H1 (cell line): ENCODE measurements around the gene CKB. TPM values are rescaled to one million over a fixed set of nuclear protein-coding genes. Genes with fewer than 3 reads are reported as not detected.

ENCODE experiments used
- CTCF ChIA-PET: fragments of 300-600 bp; sonication (Branson Sonifier 250); formaldehyde crosslinking; loops from one replicate; lab custom pipeline; 2021; ENCODE audit not compliant: partially characterized antibody; lab: Charles Lee
- POLR2A ChIA-PET: fragments of 300-600 bp; sonication (Branson Sonifier 250); formaldehyde crosslinking; loops from one replicate; lab custom pipeline; 2021; ENCODE audit warnings: inconsistent platforms; ENCODE audit not compliant: partially characterized antibody; lab: Charles Lee
- DNase-seq, 2 experiments: peaks; one replicate each; pipeline versions ENCODE4 v3.0.0 to v3.0.0-alpha.2; 2010 to 2022; ENCODE audit warnings: low spot score in 2 of 2, low read depth in 1 of 2, mixed read lengths in 1 of 2
- FAIRE-seq: peaks from 2 replicates; lab custom pipeline; 2011; peaks lifted over from hg19 to GRCh38; lab: Jason Lieb, UNC
- H2AFZ ChIP-seq: 2 replicates; pipeline ENCODE4 v1.8.1; 2012; ENCODE audit warnings: low read length, inconsistent platforms
- H2AK5ac ChIP-seq: 2 replicates; pipeline ENCODE4 v1.6.1; 2013; ENCODE audit warnings: low read depth, low read length
- H2BK120ac ChIP-seq: replicated peaks from 2 replicates; pipeline ENCODE3; 2013; ENCODE audit warnings: low read depth, low read length, inconsistent platforms
- H2BK12ac ChIP-seq: 2 replicates; pipeline ENCODE4 v1.6.1; 2013; ENCODE audit warnings: low read depth, low read length
- H2BK15ac ChIP-seq: 2 replicates; pipeline ENCODE4 v1.6.1; 2013; ENCODE audit warnings: low read length
- H2BK20ac ChIP-seq: 2 replicates; pipeline ENCODE4 v1.6.1; 2013; ENCODE audit warnings: low read length
- H2BK5ac ChIP-seq: 2 replicates; pipeline ENCODE4 v1.6.1; 2013; ENCODE audit warnings: low read depth, low read length
- H3K14ac ChIP-seq: 2 replicates; pipeline ENCODE4 v1.6.1; 2013; ENCODE audit warnings: inconsistent platforms; ENCODE audit not compliant: insufficient read length
- H3K18ac ChIP-seq: 2 replicates; pipeline ENCODE4 v1.6.1; 2013; ENCODE audit warnings: low read length; ENCODE audit errors: extremely low read depth
- H3K23ac ChIP-seq: 2 replicates; pipeline ENCODE4 v1.6.1; 2013; ENCODE audit warnings: inconsistent platforms; ENCODE audit not compliant: insufficient read length
- H3K23me2 ChIP-seq: 2 replicates; pipeline ENCODE4 v1.6.1; 2013; ENCODE audit warnings: low read depth, low read length
- H3K27ac ChIP-seq: 2 replicates; pipeline ENCODE4 v1.6.1; 2011; ENCODE audit warnings: low read depth, low read length, inconsistent platforms
- H3K27me3 ChIP-seq, 4 experiments: replicated peaks in 1 of 4; 1 replicate in 1 of 4; 2 replicates in 3 of 4; pipeline versions ENCODE4 v1.6.1 to v1.8.1; 2011 to 2013; ENCODE audit warnings: low read length in 3 of 4, mild to moderate bottlenecking in 3 of 4, inconsistent platforms in 2 of 4, mixed read lengths in 2 of 4, moderate library complexity in 1 of 4; ENCODE audit not compliant: control insufficient read depth in 3 of 4, insufficient read depth in 3 of 4; ENCODE audit errors: extremely low read depth in 1 of 4
- H3K36me3 ChIP-seq, 4 experiments: 2 replicates each; pipeline versions ENCODE4 v1.6.1 to v1.8.1; 2011 to 2013; ENCODE audit warnings: mild to moderate bottlenecking in 4 of 4, low read length in 3 of 4, moderate library complexity in 2 of 4, control low read depth in 1 of 4, inconsistent platforms in 1 of 4; ENCODE audit not compliant: insufficient read depth in 4 of 4, control insufficient read depth in 2 of 4
- H3K4ac ChIP-seq: replicated peaks from 2 replicates; pipeline ENCODE3; 2013; ENCODE audit warnings: low read length, low read depth, mixed read lengths, inconsistent platforms; ENCODE audit not compliant: insufficient read length
- H3K4me1 ChIP-seq, 4 experiments: replicated peaks in 1 of 4; 1 replicate in 1 of 4; 2 replicates in 3 of 4; pipeline versions ENCODE4 v1.6.1 to v1.8.1; 2011 to 2013; ENCODE audit warnings: low read length in 3 of 4, inconsistent platforms in 2 of 4, mixed read lengths in 1 of 4; ENCODE audit not compliant: insufficient read depth in 4 of 4, control insufficient read depth in 3 of 4
- H3K4me2 ChIP-seq, 2 experiments: 2 replicates each; pipeline versions ENCODE4 v1.6.1 to v1.8.1; 2011 to 2013; ENCODE audit warnings: low read depth in 2 of 2, low read length in 2 of 2, control low read depth in 1 of 2, inconsistent platforms in 1 of 2, mild to moderate bottlenecking in 1 of 2; ENCODE audit not compliant: insufficient read depth in 1 of 2
- H3K4me3 ChIP-seq, 4 experiments: fragments of 200-600, 300-600 bp in 1 of 4; sonication (generic), shearing (Covaris generic), sonication (Bioruptor Twin) in 1 of 4; 2 replicates each; pipeline versions ENCODE4 v1.5.1 to v1.8.1; 2011 to 2016; ENCODE audit warnings: low read length in 4 of 4, low read depth in 3 of 4, control low read depth in 2 of 4, inconsistent platforms in 2 of 4, mild to moderate bottlenecking in 2 of 4, mixed read lengths in 1 of 4, moderate library complexity in 1 of 4; ENCODE audit not compliant: insufficient read depth in 2 of 4; ENCODE audit errors: extremely low read depth in 1 of 4
- H3K56ac ChIP-seq: replicated peaks from 2 replicates; pipeline ENCODE3; 2013; ENCODE audit warnings: low read depth, mild to moderate bottlenecking, mixed read lengths, low read length, inconsistent platforms; ENCODE audit not compliant: insufficient read length
- H3K79me1 ChIP-seq: 2 replicates; pipeline ENCODE4 v1.6.1; 2013; ENCODE audit warnings: low read depth, low read length, control low read depth
- H3K79me2 ChIP-seq, 2 experiments: 2 replicates each; pipeline versions ENCODE4 v1.6.1 to v1.8.1; 2012 to 2013; ENCODE audit warnings: low read length in 2 of 2, mild to moderate bottlenecking in 2 of 2, inconsistent platforms in 1 of 2; ENCODE audit not compliant: insufficient read depth in 2 of 2, control insufficient read depth in 1 of 2
- H3K9ac ChIP-seq, 4 experiments: replicated peaks in 1 of 4; 1 replicate in 1 of 4; 2 replicates in 3 of 4; pipeline versions ENCODE4 v1.6.1 to v1.8.1; 2011 to 2013; ENCODE audit warnings: low read depth in 3 of 4, low read length in 3 of 4, control low read depth in 2 of 4, mild to moderate bottlenecking in 2 of 4, moderate library complexity in 2 of 4, inconsistent platforms in 1 of 4; ENCODE audit errors: extremely low read depth in 1 of 4
- H3K9me3 ChIP-seq, 2 experiments: 2 replicates each; pipeline versions ENCODE4 v1.6.1 to v1.8.1; 2012 to 2013; ENCODE audit warnings: mild to moderate bottlenecking in 2 of 2, moderate library complexity in 2 of 2, control low read depth in 1 of 2, inconsistent platforms in 1 of 2, low read depth in 1 of 2, low read length in 1 of 2, mixed read lengths in 1 of 2; ENCODE audit not compliant: insufficient read depth in 2 of 2
- H4K20me1 ChIP-seq, 2 experiments: replicated peaks in 1 of 2; 2 replicates each; pipeline versions ENCODE3 to v1.8.1; 2011 to 2013; ENCODE audit warnings: inconsistent platforms in 2 of 2, low read length in 2 of 2, mild to moderate bottlenecking in 1 of 2; ENCODE audit not compliant: insufficient read depth in 2 of 2, control insufficient read depth in 1 of 2
- H4K5ac ChIP-seq: 2 replicates; pipeline ENCODE4 v1.6.1; 2013; ENCODE audit warnings: low read length, low read depth, mixed read lengths, inconsistent platforms; ENCODE audit not compliant: insufficient read length
- H4K8ac ChIP-seq: 2 replicates; pipeline ENCODE4 v1.8.0; 2013; ENCODE audit warnings: mild to moderate bottlenecking, moderate library complexity, low read length, inconsistent platforms; ENCODE audit not compliant: insufficient read depth; ENCODE audit errors: extremely low read depth
- H4K91ac ChIP-seq: replicated peaks from 2 replicates; pipeline ENCODE3; 2013; ENCODE audit warnings: low read length, mixed read lengths, inconsistent platforms; ENCODE audit not compliant: insufficient read length
- BACH1 ChIP-seq: IDR thresholded peaks from 2 replicates; pipeline ENCODE4 v1.6.1; 2012; ENCODE audit warnings: low read length, improper control_type of control experiment
- BCL11A ChIP-seq, 2 experiments: IDR thresholded peaks; one replicate each; pipeline ENCODE4 v1.6.1; 2011; ENCODE audit warnings: low read depth in 2 of 2, low read length in 2 of 2, mild to moderate bottlenecking in 2 of 2
- CREB1 ChIP-seq: IDR thresholded peaks from 2 replicates; pipeline ENCODE4 v1.6.1; 2012; ENCODE audit warnings: inconsistent platforms
- E2F6 ChIP-seq: IDR thresholded peaks from 2 replicates; pipeline ENCODE4 v1.6.1; 2012; ENCODE audit warnings: inconsistent platforms
- EGR1 ChIP-seq: IDR thresholded peaks from 2 replicates; pipeline ENCODE4 v1.6.1; 2011; ENCODE audit warnings: low read depth, low read length, borderline replicate concordance
- HDAC2 ChIP-seq, 2 experiments: fragments of 300-600 bp in 1 of 2; sonication (generic) in 1 of 2; IDR thresholded peaks; 2 replicates each; pipeline ENCODE4 v1.6.1; 2011 to 2012; ENCODE audit warnings: low read depth in 2 of 2, low read length in 2 of 2, mild to moderate bottlenecking in 2 of 2, moderate library complexity in 2 of 2, borderline replicate concordance in 1 of 2, inconsistent platforms in 1 of 2
- KDM5A ChIP-seq: fragments of 200-600 bp; IDR thresholded peaks from 2 replicates; pipeline ENCODE4 v1.7.1; 2012; ENCODE audit warnings: mild to moderate bottlenecking, low read length, inconsistent platforms, mixed read lengths
- MAFK ChIP-seq: IDR thresholded peaks from 2 replicates; pipeline ENCODE4 v1.6.1; 2012; ENCODE audit warnings: low read depth, mild to moderate bottlenecking, improper control_type of control experiment, low read length
- RFX5 ChIP-seq: IDR thresholded peaks from 2 replicates; pipeline ENCODE4 v1.6.1; 2011; ENCODE audit warnings: low read depth, low read length, improper control_type of control experiment, borderline replicate concordance
- SIX5 ChIP-seq: IDR thresholded peaks from 2 replicates; pipeline ENCODE4 v1.6.1; 2011; ENCODE audit warnings: mild to moderate bottlenecking, low read depth, low read length
- TAF1 ChIP-seq: IDR thresholded peaks from 2 replicates; pipeline ENCODE4 v1.6.1; 2011; ENCODE audit warnings: mild to moderate bottlenecking, low read depth, low read length
- TCF12 ChIP-seq: IDR thresholded peaks from 2 replicates; pipeline ENCODE4 v1.6.1; 2011; ENCODE audit warnings: low read depth, mild to moderate bottlenecking, low read length
- WGBS, 2 experiments: shearing (Covaris generic) in 1 of 2; methylation state at CpG; one replicate each; pipeline versions ENCODE4 v1.1.6 to v1.1.7; 2013 to 2015; ENCODE audit warnings: low lambda C conversion rate in 2 of 2, mixed read lengths in 2 of 2, inconsistent platforms in 1 of 2, low coverage in 1 of 2, missing lambda C conversion rate in 1 of 2; ENCODE audit not compliant: insufficient replicate concordance in 2 of 2, insufficient coverage in 1 of 2, insufficient read length in 1 of 2; ENCODE audit errors: extremely low coverage in 1 of 2, missing lambda C conversion rate in 1 of 2; 5-methylcytosine and 5-hydroxymethylcytosine counted together
- polyA plus RNA-seq, 7 experiments: library from polyadenylated mRNA; depleted of rRNA in 3 of 7; stranded (reverse) in 5 of 7; unstranded in 2 of 7; fragments of >200 nt in 5 of 7; fragments of 200-250 nt in 2 of 7; gene quantifications; 1 replicate in 5 of 7; 2 replicates in 1 of 7; 4 replicates in 1 of 7; pipeline versions ENCODE4 v1.2.1 to v1.2.3, GENCODE V29; 2011 to 2013; ENCODE audit warnings: missing spikeins in 2 of 7, mixed read lengths in 2 of 7
- total RNA-seq: library from RNA; stranded (reverse); fragmentation: NEBNext Ultra II Directional; extraction: Animal tissue kit (Norgen Biotek cat#: 25700); gene quantifications from 2 replicates; pipeline ENCODE4 v1.2.1, GENCODE V29; 2021

The CKB gene
- total and polyA plus RNA-seq, 2 of the 8 experiments (the other 6 are each of a cell fraction or from before 2014, with no cell fraction given): 538 to 950 TPM

- Histone ChIP-seq H4K5ac (no peak overlapping the region), H3K79me1 (no peaks in the 10 kb centered on the region), H3K27me3 (no peaks in the 10 kb centered on the region), H3K9me3 (no peaks in the 10 kb centered on the region), H3K4me2 (no peak overlapping the region), H4K20me1 (peaks cover 0 to 4% of the 10 kb centered on the region in 2 experiments), H2BK120ac (no peak overlapping the region), H3K14ac (no peak overlapping the region), H3K9ac (no peak overlapping the region), H3K4me1 (peaks cover 0 to 34% (median 29%) of the 10 kb centered on the region in 4 experiments; a peak in 6 of 7 replicates), H3K27ac (no peak overlapping the region), H3K4me3 (no peak overlapping the region), H3K4ac (no peak overlapping the region), H2BK20ac (peak overlapping the region; percentile 98; the same call in 1 of the 2 replicates), H2BK15ac (peak overlapping the region; percentile 100), H2AFZ (no peak overlapping the region), H4K91ac (peak overlapping the region; percentile 80), H3K18ac (peak overlapping the region; percentile 90), H4K8ac (no peak overlapping the region; the same call in none of the 2 replicates), H2BK5ac (peak overlapping the region; percentile 99; the same call in 1 of the 2 replicates), H2BK12ac (peak overlapping the region; percentile 100; the same call in 1 of the 2 replicates), H2AK5ac (peak overlapping the region; percentile 96), H3K56ac (no peak overlapping the region), H3K23ac (no peak overlapping the region), H3K79me2 (no peaks in the 10 kb centered on the region), H3K36me3 (no peaks in the 10 kb centered on the region), H3K23me2 (no peaks in the 10 kb centered on the region)
- ChIA-PET CTCF (interaction anchor here (1.3 to 28.8 kb wide), 4 partner anchors 12 to 152 kb away, joined by 4 to 921 read pairs (median 132); partner anchors contain the start of genes CKB and TRMT61A), POLR2A (interaction anchor here (0.6 to 29.8 kb wide), 7 partner anchors 8 to 227 kb away, joined by 3 to 844 read pairs (median 15); partner anchors contain the start of genes BAG5, CKB, COA8 and TRMT61A)
- 90% methylated on average over 26 of the region's 35 CpGs; no CpG with 5 or more reads in 1 of the 2 experiments for whole genome bisulfite sequencing, 2 experiments
- FAIRE-seq: no peak
- no peak for DNase-seq
- TF ChIP-seq BCL11A (IDR thresholded peaks at IDR 0.05; ENCODE audit: low read depth in 2 of 2, low read length in 2 of 2): no peak
- no peak for TF ChIP-seq CREB1
- no peak for TF ChIP-seq KDM5A
- TF ChIP-seq MAFK: no peak
- no peak for TF ChIP-seq TCF12
- no peak for TF ChIP-seq E2F6
- no peak for TF ChIP-seq RFX5
- no peak for TF ChIP-seq BACH1
- no peak for TF ChIP-seq EGR1
- TF ChIP-seq TAF1: no peak
- no peak for TF ChIP-seq SIX5
- TF ChIP-seq HDAC2 (IDR thresholded peaks at IDR 0.05; ENCODE audit: borderline replicate concordance in 1 of 2, low read depth in 2 of 2, low read length in 2 of 2): no peak
Observed at GRCh38 chr14:103544388-103545218, 22.0 kb upstream of the CKB start.
